Loucy (cell line): ENCODE data around the gene DOCK3.

ENCODE experiments used
- H2AFZ ChIP-seq: fragments of 200-600 bp; sonication (generic); 2 replicates; pipeline ENCODE4 v1.6.0; 2016; ENCODE audit warnings: antibody characterized with exemption, mild to moderate bottlenecking, low read length, moderate library complexity
- H3F3A ChIP-seq: fragments of 200-600 bp; 2 replicates; pipeline ENCODE4 v1.6.0; 2016; ENCODE audit warnings: antibody characterized with exemption, low read depth, mild to moderate bottlenecking
- H3K27me3 ChIP-seq: fragments of 200-600 bp; sonication (generic); 2 replicates; pipeline ENCODE4 v1.6.1; 2014; ENCODE audit warnings: low read length, mild to moderate bottlenecking; ENCODE audit not compliant: insufficient read depth, poor library complexity, severe bottlenecking
- H3K36me3 ChIP-seq: fragments of 200-600 bp; sonication (generic); 2 replicates; pipeline ENCODE4 v1.6.1; 2016; ENCODE audit warnings: low read length; ENCODE audit not compliant: insufficient read depth
- H3K4me1 ChIP-seq: fragments of 200-600 bp; sonication (generic); 2 replicates; pipeline ENCODE4 v1.5.1; 2014; ENCODE audit warnings: low read length, mild to moderate bottlenecking; ENCODE audit not compliant: insufficient read depth, poor library complexity, severe bottlenecking
- H3K4me2 ChIP-seq: fragments of 200-600 bp; sonication (generic); 2 replicates; pipeline ENCODE4 v1.6.0; 2014; ENCODE audit warnings: antibody characterized with exemption, low read length, low read depth, mild to moderate bottlenecking; ENCODE audit not compliant: poor library complexity, severe bottlenecking
- H3K4me3 ChIP-seq: fragments of 200-600 bp; sonication (generic); 2 replicates; pipeline ENCODE4 v1.5.1; 2014; ENCODE audit warnings: low read length, mild to moderate bottlenecking, mixed read lengths; ENCODE audit not compliant: poor library complexity, severe bottlenecking
- H3K79me2 ChIP-seq: fragments of 200-600 bp; sonication (generic); 2 replicates; pipeline ENCODE4 v1.6.1; 2014; ENCODE audit warnings: low read length; ENCODE audit not compliant: insufficient read depth
- H3K9ac ChIP-seq: fragments of 200-600 bp; sonication (generic); 2 replicates; pipeline ENCODE4 v1.6.0; 2014; ENCODE audit warnings: mild to moderate bottlenecking, low read depth, low read length, moderate library complexity; ENCODE audit not compliant: poor library complexity, severe bottlenecking
- H3K9me2 ChIP-seq: fragments of 200-600 bp; sonication (generic); replicated peaks from 2 replicates; pipeline ENCODE4 v1.6.1; 2016; ENCODE audit warnings: low read depth, low read length, mixed read lengths
- H3K9me3 ChIP-seq: fragments of 200-600 bp; sonication (generic); 2 replicates; pipeline ENCODE4 v1.6.1; 2014; ENCODE audit warnings: mild to moderate bottlenecking, antibody characterized with exemption, low read length, low read depth; ENCODE audit not compliant: insufficient read depth
- H4K20me1 ChIP-seq: fragments of 200-600 bp; sonication (generic); 2 replicates; pipeline ENCODE4 v1.6.0; 2014; ENCODE audit warnings: antibody characterized with exemption, low read length, mild to moderate bottlenecking; ENCODE audit not compliant: insufficient read depth, poor library complexity, severe bottlenecking
- CTCF ChIP-seq: fragments of 200-600 bp; sonication (generic); conservative IDR thresholded peaks from 2 replicates; pipeline ENCODE4 v1.5.1; 2014; ENCODE audit warnings: mild to moderate bottlenecking, antibody characterized with exemption, low read length
- EZH2phosphoT487 ChIP-seq: fragments of 200-600 bp; IDR thresholded peaks from 2 replicates; pipeline ENCODE4 v1.6.1; 2018; ENCODE audit warnings: antibody characterized with exemption, mild to moderate bottlenecking, moderate library complexity, borderline replicate concordance

Gene DOCK3

GRCh38 chr3:51378065-51378464 lies 703.3 kb downstream of the DOCK3 start:
- Histone ChIP-seq H3F3A (no peaks in the 10 kb centered on the region), H3K4me2 (no peak overlapping the region), H3K36me3 (no peaks in the 10 kb centered on the region), H3K4me3 (no peak overlapping the region), H2AFZ (no peak overlapping the region), H3K9me3 (no peaks in the 10 kb centered on the region), H3K79me2 (peaks cover 3% of the 10 kb centered on the region), H3K9me2 (no peaks in the 10 kb centered on the region), H3K4me1 (peaks cover 13% of the 10 kb centered on the region), H4K20me1 (no peaks in the 10 kb centered on the region), H3K27me3 (no peaks in the 10 kb centered on the region), H3K9ac (no peak overlapping the region)
- TF ChIP-seq EZH2phosphoT487 (no peak), CTCF (no peak)

DNA sequence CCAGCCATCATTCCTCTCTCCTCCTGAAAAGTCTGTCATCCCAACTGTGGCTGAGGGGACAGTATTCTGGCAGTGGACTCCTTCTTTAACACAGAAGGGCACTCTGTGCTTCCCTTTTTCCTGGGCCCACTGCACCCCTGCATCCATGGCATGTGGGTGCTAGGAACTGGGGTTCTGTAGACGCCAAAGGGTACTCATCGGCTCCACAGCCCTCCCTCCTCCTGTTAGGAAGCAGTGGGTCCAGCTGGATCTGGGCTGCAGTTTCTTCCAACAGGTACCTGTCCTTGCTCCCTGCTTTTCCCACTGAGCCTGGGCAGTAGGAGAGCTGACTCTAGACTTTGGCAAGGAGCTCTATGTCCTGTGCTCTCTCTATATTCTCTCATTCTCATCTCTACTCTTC lies 704.0 kb downstream of the DOCK3 start:
- Histone ChIP-seq H3K9me3 (no peaks in the 10 kb centered on the region), H3K9ac (peak overlapping the region; percentile 51), H4K20me1 (no peaks in the 10 kb centered on the region), H3K9me2 (no peaks in the 10 kb centered on the region), H3F3A (no peaks in the 10 kb centered on the region), H3K4me3 (no peak overlapping the region), H3K4me2 (peak overlapping the region; percentile 28), H2AFZ (no peak overlapping the region), H3K27me3 (no peaks in the 10 kb centered on the region), H3K4me1 (peaks cover 20% of the 10 kb centered on the region), H3K36me3 (no peaks in the 10 kb centered on the region), H3K79me2 (peaks cover 10% of the 10 kb centered on the region)
- TF ChIP-seq EZH2phosphoT487 (no peak), CTCF (no peak)

DNA sequence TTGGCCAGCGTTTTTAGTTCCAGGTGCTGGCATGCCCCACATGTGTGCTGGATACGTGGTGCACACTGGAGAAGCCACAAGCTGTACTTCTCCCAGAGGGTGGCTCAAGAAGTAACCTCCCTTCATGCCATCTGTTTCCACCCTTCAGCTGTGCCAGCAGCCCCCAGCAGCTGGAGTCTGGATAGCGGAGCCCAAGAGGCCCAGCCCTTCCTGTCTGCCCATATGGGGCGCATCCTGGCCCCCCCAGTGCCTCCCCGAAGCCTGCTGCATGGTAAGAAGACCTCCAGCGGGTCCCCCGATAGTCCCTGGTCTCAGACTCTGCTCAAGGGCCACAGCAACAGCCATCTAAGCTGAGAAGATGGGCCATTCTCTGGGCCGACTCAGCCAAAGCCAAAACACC lies 704.6 kb downstream of the DOCK3 start:
- Histone ChIP-seq H3K9ac (peak overlapping the region; percentile 51), H2AFZ (no peak overlapping the region), H3K79me2 (peaks cover 15% of the 10 kb centered on the region), H3K27me3 (no peaks in the 10 kb centered on the region), H4K20me1 (no peaks in the 10 kb centered on the region), H3F3A (no peaks in the 10 kb centered on the region), H3K4me3 (no peak overlapping the region), H3K9me2 (no peaks in the 10 kb centered on the region), H3K4me2 (peak overlapping the region; percentile 28), H3K36me3 (no peaks in the 10 kb centered on the region), H3K4me1 (peaks cover 24% of the 10 kb centered on the region), H3K9me3 (no peaks in the 10 kb centered on the region)
- TF ChIP-seq CTCF (no peak), EZH2phosphoT487 (no peak)
